ENCODE results near the gene SETD5.

SETD5 gene

GRCh38 chr3:9412293-9412692, 14.9 kb downstream of the SETD5 start:
- DNase-seq: no peak

GRCh38 chr3:9414826-9415225, 17.4 kb downstream of the SETD5 start:
- no peak for DNase-seq

- DNase-seq: no peak
Measured at GRCh38 chr3:9415485-9416138, 18.2 kb downstream of the SETD5 start.

GRCh38 chr3:9416139-9416780, 18.8 kb downstream of the SETD5 start:
- DNase-seq: no peak

- DNase-seq: peak; percentile 32
Measured at GRCh38 chr3:9420850-9421549, 23.6 kb downstream of the SETD5 start.

- DNase-seq: peak; percentile 88
Measured at GRCh38 chr3:9422712-9423424, 25.5 kb downstream of the SETD5 start.

GRCh38 chr3:9428411-9428810, 31.0 kb downstream of the SETD5 start:
- DNase-seq: no peak

- DNase-seq: no peak
Measured at GRCh38 chr3:9430733-9431132, 33.3 kb downstream of the SETD5 start.

- no peak for DNase-seq
Measured at GRCh38 chr3:9433627-9434521, 36.5 kb downstream of the SETD5 start.

GRCh38 chr3:9435316-9435715, 37.9 kb downstream of the SETD5 start:
- no peak for DNase-seq

- DNase-seq: peak; percentile 76
Measured at GRCh38 chr3:9439331-9439730, 41.9 kb downstream of the SETD5 start.

- DNase-seq: no peak
Measured at GRCh38 chr3:9441501-9442221, 44.2 kb downstream of the SETD5 start.

GRCh38 chr3:9448071-9448470, 50.7 kb downstream of the SETD5 start:
- DNase-seq: no peak

- DNase-seq: no peak
Measured at GRCh38 chr3:9448643-9449042, 51.2 kb downstream of the SETD5 start.

- no peak for DNase-seq
Measured at GRCh38 chr3:9450126-9450525, 52.7 kb downstream of the SETD5 start.

GRCh38 chr3:9450991-9451390, 53.6 kb downstream of the SETD5 start:
- DNase-seq: no peak

- no peak for DNase-seq
Measured at GRCh38 chr3:9452417-9452816, 55.0 kb downstream of the SETD5 start.

- no peak for DNase-seq
Measured at GRCh38 chr3:9455596-9456131, 58.2 kb downstream of the SETD5 start.

GRCh38 chr3:9467451-9467850, 70.0 kb downstream of the SETD5 start:
- no peak for DNase-seq

- DNase-seq: no peak
Measured at GRCh38 chr3:9468460-9468859, 71.0 kb downstream of the SETD5 start.

GRCh38 chr3:9469986-9470385, 72.6 kb downstream of the SETD5 start:
- DNase-seq: no peak
